NCI-H1436 (cell line): ENCODE data around the gene CYB5R3.
"Not testable (repeated sequence)": the region's sequence is repeated elsewhere in the genome, so short reads cannot be mapped to it uniquely, and the experiment has no call there.

Experiments used
- DNase-seq: peaks from one replicate; lab custom pipeline; 2025; lab: John Stamatoyannopoulos, UW

Gene CYB5R3

DNA sequence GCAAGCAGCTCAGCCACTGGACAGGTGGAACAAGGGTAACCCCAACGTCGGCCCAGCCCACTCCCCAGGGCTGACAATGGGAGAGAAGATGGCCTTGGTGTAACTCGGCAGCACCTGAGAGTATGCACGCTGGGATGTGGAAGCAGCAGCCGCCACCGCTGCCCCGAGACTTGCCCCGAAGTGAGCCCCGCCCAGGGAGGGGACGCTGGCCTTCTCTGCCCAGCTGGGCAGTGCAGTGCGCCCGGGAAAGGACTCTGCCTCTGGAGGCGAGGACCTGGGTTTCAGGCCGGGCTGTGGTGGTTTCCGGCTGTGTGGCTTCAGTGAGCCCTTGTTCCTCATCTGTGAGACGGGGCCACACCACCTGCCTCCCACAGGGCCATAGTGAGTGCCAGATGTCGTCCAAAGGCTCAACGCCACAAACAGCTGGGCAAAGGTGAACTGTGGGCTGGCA is 25.9 kb downstream of the CYB5R3 start:
- DNase-seq, result no peak

GRCh38 chr22:42622061-42622710 is 27.0 kb downstream of the CYB5R3 start:
- DNase-seq, result no peak

GRCh38 chr22:42621505-42622002 is 27.6 kb downstream of the CYB5R3 start:
- DNase-seq, result peak; percentile 12

- no peak for DNase-seq
These were observed 29.1 kb downstream of the CYB5R3 start for GRCh38 chr22:42620084-42620483.

GRCh38 chr22:42619261-42620063 is 29.7 kb downstream of the CYB5R3 start:
- DNase-seq, result no peak

DNA sequence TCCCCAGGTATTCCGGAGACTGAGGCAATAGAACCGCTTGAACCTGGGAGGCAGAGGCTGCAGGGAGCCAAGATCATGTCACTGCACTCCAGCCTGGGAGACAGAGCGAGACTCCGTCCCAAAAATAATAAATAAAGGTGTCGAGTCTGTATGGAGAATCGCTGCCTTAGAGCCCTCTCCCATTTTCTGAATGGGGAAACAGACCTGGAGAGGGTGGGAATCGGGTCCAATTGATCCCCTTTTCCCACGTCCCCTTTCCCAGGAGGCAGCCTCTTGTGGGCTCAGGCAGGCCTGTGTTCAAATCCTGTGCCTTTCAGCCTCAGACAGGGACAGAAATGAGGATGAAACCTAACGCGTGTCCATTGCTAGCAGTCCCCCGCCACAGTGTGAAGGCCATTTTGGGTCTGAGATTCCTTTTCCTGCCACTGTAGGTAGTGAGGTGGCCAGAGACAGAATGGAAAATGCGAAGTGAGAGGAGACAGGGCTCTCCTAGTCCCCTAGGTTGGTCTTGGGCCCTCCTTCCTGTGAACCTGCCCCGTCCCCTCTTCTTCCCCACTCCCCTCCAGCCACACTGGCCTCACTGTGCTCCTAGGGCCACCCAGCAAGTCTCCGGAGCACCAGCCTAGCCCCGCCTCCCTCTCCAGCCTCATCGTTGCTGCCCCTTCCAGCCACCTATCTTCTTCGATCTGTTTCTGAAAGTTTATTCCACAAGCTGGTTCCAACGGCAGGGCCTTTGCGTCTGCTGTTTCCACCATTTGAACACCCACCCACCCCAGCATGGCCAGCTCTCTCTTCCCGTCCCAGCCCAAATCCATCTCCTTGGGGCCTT is 31.8 kb downstream of the CYB5R3 start:
- DNase-seq, result no peak

DNA sequence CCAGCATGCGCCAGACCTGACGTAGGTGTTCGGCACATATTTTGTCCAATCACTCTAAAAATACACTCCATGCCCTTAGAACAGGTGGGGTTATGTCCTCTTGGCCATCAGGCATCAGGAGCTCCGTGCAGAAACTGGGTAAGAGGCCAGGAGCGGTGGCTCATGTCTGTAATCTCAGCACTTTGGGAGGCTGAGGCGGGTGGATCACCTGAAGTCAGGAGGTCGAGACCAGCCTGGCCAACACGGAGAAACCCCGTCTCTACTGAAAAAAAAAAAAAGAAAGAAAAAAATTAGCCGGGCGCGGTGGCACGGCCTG is 33.4 kb downstream of the CYB5R3 start:
- DNase-seq, result not testable (repeated sequence)

DNA sequence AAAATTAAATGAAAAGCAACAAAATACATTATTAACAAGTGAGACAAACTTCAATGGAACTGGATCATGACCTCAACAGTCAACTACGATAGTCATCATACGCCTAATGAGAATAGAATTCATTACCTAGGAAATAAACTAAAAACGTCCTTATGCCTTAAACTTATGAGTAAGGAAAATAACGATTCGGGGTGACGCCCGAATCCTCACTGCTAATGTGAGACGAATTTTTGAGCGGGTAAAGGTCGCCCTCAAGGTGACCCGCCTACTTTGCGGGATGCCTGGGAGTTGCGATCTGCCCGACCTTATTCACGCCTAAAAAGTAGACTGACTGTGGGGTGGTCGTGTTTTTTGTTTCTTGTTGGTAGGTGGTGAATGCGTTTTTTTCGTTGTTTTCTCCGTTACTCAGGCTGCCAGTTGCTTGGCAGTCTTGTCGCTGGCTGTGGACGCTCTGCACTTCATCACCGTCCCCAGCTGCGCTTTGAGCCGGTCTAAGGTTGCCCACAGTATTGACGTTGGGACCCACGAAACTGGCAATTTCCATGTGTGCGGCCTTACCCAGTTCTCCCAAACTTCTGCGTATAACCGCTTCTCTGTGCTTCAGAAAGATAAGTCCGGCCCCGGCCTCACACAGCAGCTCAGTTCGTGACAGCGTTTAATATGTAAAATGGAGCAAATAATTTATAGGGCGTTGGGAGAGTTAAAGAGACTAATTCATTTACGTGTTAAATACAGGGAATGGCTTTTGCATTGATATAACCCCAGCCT is 33.9 kb downstream of the CYB5R3 start:
- DNase-seq, result peak; percentile 96

- DNase-seq, result peak; percentile 98
These were observed 34.7 kb downstream of the CYB5R3 start, which contains the start of gene POLDIP3 for GRCh38 chr22:42614312-42615091. Gene POLDIP3, minus strand, starts transcription at chr22:42614883. Its CDS starts 26 bp downstream, at chr22:42614857.

DNA sequence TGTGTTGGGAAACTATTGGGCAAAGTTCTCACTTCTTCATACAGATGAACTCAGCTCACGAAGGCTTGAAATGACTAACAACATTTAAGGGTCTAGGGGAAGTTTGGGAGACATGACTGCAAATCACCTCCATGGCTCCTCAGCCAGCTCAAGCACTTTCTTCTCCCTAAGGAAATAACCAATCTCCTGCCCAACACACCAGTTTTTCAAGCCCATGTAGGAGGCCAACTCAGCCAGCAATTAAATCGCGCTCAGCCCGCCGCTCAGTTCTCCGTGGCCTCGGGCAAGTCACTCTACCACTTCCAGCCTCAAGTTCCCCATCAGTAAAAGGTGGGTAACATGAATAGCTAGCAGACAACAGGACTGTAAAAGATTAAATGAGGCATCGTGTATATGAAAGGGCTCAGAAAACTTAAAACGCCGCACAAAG is 35.3 kb downstream of the CYB5R3 start:
- DNase-seq, result no peak

DNA sequence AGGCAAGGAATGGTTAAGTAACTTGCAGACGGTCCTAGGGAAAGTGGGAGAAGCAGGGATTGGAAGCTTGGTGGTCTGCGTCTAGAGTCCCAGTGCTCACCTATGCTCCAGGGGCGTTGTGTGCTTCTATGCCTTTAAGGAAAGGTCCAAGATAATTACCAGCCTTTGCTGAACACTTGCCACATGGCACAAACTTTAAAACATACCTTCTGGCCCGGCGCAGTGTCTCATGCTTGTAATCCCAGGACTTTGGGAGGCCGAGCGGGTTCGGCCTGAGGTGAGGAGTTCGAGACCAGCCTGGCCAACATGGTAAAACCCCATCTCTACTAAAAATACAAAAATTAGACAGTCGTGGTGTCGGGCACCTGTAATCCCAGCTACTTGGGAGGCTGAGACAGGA is 36.9 kb downstream of the CYB5R3 start:
- no peak for DNase-seq

GRCh38 chr22:42611051-42611450 is 38.1 kb downstream of the CYB5R3 start:
- no peak for DNase-seq

- no peak for DNase-seq
These were observed 39.0 kb downstream of the CYB5R3 start for GRCh38 chr22:42610186-42610585.

- no peak for DNase-seq
These were observed 40.3 kb downstream of the CYB5R3 start for GRCh38 chr22:42608823-42609361.

- no peak for DNase-seq
These were observed 40.9 kb downstream of the CYB5R3 start for GRCh38 chr22:42608136-42608822.

DNA sequence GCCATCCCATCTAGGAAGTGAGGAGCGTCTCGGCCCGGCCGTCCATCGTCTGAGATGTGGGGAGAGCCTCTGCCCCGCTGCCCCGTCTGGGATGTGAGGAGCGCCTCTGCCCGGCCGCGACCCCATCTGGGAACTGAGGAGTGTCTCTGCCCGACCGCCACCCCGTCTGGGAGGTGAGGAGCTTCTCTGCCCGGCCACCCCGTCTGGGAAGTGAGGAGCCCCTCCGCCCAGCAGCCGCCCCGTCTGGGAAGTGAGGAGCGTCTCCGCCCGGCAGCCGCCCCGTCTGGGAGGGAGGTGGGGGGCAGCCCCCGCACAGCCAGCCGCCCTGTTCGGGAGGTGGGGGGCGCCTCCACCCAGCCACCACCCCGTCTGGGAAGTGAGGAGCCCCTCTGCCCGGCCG is 41.6 kb downstream of the CYB5R3 start:
- DNase-seq, result not testable (repeated sequence)

DNA sequence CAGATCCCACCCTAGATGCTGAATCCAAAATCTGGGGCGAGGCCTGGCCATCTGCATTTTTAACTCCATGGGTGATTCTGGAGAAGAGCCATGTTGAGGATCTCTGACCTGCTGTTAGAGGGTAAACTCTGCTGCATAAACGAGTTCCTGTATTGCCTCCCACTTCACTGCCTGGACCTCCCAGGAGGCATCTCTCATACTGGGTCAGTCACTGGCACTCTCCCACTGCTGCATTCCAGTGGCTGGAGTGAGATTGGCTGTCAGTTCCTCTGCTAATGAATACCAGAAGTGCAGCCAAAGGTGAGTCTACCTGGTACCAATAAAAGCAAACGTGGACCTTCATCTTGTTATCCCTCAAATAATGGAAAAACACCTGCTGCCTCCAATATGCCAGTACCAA is 44.8 kb downstream of the CYB5R3 start:
- no peak for DNase-seq

DNA sequence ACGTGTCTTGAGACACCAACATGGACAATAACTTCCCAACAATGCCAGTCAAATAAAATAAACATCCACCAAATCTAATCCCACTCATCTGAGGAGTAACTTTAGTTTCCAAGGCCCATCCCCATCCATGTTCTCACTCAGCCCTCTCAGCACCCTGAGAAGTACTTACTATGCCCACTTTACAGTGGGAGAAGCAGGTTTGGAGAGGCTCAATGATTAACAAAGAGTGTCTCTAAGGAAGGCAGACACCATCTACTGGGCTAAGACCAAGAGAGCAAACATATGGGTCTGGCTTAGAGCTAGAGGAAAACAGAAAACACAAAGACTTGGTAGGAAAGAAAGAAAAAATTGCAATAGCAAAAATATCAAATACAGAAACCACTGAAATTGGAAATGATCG is 45.8 kb downstream of the CYB5R3 start:
- no peak for DNase-seq

GRCh38 chr22:42602470-42602869 is 46.7 kb downstream of the CYB5R3 start:
- no peak for DNase-seq

DNA sequence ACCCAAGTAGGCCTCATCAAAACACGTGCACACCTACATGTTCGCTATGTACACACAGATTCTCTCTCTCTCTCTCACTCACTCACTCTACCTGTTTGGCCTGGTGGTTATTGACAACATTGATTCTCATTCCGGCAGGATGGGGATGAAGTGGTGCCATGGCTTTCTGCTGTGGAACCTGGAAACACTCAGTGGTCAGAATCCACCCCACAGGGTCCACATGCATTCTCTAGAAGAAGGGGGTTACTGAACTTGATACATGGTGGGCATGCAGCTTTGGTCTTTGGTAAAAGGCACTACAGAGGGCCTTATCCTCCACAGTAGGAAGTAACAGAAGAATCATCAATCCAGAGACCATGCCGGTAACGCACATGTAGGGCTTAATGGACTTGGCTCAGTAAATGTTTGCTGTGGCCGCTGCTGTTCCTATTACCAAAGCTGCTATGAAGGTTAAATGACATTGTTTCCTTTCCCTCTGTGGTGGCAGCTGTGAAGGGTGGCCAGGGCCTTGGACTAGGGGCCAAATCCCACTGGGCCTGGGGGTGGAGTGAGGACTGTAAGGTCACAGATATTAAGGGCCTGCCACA is 47.2 kb downstream of the CYB5R3 start:
- no peak for DNase-seq
